GM21529 (cell line): ENCODE results near the gene FBXO10.
"Not testable (repeated sequence)": the region's sequence is repeated elsewhere in the genome, so short reads cannot be mapped to it uniquely, and the experiment has no call there.

Experiments used
- ATAC-seq: cut with Tn5 transposase; IDR thresholded peaks from one replicate; pipeline ENCODE4 v1.9.1; 2021; ENCODE audit not compliant: unreplicated experiment

Gene FBXO10

DNA sequence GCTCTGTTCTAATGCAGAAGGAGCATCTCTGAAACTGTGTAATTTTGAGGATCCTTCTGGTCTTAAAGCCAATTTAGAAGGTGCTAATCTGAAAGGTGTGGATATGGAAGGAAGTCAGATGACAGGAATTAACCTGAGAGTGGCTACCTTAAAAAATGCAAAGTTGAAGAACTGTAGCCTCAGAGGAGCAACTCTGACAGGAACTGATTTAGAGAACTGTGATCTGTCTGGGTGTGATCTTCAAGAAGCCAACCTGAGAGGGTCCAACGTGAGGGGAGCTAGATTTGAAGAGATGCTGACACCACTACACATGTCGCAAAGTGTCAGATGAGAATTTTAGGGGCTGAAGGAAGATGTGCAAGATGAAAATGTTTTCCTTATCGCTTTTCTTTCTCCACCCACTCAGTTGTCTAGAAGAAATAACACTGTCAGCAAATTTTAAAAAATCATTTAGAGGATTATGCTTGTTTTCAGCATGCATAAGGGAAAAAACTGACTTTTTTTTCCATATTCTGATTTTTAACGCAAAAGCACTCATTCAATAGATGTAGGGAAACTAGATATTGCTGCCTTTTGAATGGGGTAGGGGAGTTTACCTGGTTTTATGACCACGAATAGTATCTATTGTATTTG, 98.1 kb downstream of the FBXO10 start:
- ATAC-seq, result not testable (repeated sequence)

GRCh38 chr9:37477443-37477842, 98.7 kb downstream of the FBXO10 start:
- not testable (repeated sequence) for ATAC-seq

DNA sequence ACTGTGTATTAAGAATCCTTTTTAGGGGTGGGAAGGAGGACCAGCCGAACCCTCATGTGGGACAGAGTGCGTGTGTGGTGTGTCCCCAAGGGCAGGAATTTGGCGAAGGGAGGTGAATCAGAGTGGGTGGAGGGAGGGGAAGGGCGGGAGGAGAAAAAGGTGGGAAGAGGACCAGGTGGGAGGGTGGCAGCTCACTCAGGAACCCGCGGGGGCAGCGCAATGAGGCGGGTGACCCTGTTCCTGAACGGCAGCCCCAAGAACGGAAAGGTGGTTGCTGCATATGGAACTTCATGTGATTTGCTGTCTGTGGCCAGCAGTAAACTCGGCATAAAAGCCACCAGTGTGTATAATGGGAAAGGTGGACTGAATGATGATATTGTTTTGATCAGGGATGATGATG, 99.2 kb downstream of the FBXO10 start:
- no peak for ATAC-seq

- no peak for ATAC-seq
These were observed 101.7 kb downstream of the FBXO10 start for GRCh38 chr9:37474438-37474837.

GRCh38 chr9:37473982-37474381, 102.2 kb downstream of the FBXO10 start:
- not testable (repeated sequence) for ATAC-seq

- no peak for ATAC-seq
These were observed 104.1 kb downstream of the FBXO10 start for GRCh38 chr9:37471942-37472684.

- no peak for ATAC-seq
These were observed 107.6 kb downstream of the FBXO10 start for GRCh38 chr9:37468620-37469019.

DNA sequence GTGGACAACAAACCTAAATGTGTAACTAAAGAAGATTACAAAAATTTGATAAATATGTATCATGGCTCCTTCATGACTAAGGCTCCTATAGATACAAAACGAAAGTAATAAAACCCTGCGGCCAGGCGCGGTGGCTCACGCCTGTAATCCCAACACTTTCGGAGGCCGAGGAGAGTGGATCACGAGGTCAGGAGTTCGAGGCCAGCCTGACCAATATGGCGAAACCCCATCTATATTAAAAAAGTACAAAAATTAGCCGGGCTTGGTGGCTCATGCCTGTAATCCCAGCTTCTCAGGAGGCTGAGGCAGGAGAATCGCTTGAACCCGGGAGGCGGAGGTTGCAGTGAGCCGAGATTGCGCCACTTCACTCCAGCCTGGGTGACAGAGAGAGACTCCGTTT, 108.7 kb downstream of the FBXO10 start:
- not testable (repeated sequence) for ATAC-seq

GRCh38 chr9:37466037-37466709, 110.0 kb downstream of the FBXO10 start:
- ATAC-seq, result peak; percentile 4

DNA sequence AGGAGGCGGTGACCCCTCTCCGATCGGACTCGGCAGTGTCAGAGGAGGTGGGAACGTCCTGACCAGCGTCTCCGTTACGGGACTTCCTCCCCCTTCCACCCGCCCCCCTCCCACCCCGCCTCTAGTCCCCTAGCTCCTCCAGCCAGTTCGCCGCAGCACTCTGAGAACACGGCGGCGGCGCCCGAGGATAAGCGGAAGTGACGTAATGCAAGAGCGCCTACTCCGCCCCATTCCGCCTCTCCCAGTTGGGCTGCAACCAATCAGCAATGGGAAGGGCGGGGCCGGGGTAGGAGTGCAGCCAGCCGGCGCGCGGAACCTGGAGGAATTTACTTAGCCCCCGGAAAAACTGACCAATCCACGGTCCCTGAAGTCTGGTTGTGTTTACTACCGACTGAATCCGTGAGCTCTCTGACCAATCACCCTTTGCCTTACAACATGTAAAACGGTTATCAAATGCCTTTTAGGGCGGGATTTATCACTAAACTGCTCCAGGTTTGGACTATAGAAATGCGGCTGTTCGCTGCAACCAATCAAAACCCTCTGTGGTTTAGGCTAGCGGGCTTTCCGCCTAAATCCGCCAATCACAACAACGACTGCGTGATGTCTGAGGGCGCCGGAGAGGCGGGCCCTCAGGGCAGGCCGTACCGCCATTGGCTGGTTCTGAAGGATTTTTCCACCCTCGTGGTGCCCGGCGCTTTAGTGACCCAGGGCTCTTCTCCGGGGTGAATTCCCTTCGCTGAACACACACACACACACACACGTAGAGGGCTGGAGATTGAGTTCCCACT, 110.7 kb downstream of the FBXO10 start, which contains the start of gene ZBTB5:
ZBTB5 (minus strand) TSS at position 202 of the 788 bp plus-strand sequence. CDS start 22,899 bp downstream, outside the sequence.
- peak; percentile 77 for ATAC-seq

- ATAC-seq, result peak; percentile 19
These were observed 111.5 kb downstream of the FBXO10 start for GRCh38 chr9:37464426-37465248.

- ATAC-seq, result no peak
These were observed 112.2 kb downstream of the FBXO10 start for GRCh38 chr9:37464006-37464405.
